HTR-8/SVneo (cell line): ENCODE data around the gene TRIM58.

ENCODE experiments used
- DNase-seq: peaks from one replicate; pipeline ENCODE4 v3.0.0; 2011; ENCODE audit warnings: low spot score, mixed read lengths; ENCODE audit not compliant: insufficient read length
- FAIRE-seq: peaks from 2 replicates; lab custom pipeline; 2011; peaks lifted over from hg19 to GRCh38; lab: Jason Lieb, UNC

Gene TRIM58, protein sequence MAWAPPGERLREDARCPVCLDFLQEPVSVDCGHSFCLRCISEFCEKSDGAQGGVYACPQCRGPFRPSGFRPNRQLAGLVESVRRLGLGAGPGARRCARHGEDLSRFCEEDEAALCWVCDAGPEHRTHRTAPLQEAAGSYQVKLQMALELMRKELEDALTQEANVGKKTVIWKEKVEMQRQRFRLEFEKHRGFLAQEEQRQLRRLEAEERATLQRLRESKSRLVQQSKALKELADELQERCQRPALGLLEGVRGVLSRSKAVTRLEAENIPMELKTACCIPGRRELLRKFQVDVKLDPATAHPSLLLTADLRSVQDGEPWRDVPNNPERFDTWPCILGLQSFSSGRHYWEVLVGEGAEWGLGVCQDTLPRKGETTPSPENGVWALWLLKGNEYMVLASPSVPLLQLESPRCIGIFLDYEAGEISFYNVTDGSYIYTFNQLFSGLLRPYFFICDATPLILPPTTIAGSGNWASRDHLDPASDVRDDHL

DNA sequence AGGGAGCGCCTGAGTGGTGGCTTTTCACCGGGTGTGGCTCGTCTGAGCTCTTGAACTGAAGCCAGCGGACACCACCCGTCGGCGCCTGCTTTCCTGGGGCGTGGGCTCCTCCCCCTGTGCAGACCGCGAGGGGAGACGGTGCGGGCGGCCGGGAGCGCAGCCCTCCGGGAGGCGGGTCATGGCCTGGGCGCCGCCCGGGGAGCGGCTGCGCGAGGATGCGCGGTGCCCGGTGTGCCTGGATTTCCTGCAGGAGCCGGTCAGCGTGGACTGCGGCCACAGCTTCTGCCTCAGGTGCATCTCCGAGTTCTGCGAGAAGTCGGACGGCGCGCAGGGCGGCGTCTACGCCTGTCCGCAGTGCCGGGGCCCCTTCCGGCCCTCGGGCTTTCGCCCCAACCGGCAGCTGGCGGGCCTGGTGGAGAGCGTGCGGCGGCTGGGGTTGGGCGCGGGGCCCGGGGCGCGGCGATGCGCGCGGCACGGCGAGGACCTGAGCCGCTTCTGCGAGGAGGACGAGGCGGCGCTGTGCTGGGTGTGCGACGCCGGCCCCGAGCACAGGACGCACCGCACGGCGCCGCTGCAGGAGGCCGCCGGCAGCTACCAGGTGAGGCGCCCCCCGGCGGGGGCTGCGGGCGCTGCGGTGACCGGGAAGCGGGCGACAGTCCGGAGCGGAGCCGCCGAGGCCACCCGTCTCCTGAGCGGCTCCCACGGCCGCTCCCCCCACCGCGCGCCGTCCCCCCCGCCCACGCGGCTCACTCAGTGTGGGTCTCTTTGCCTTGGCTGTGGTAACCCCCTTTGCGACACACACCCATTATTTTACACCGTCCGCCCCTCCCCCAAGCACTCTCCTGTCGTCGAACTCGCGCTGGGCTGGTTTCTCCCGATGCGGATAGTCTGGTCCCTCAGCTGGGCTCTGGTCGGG lies at the start of gene TRIM58:
TRIM58 (plus strand) TSS at position 119 of the 916 bp plus-strand sequence; CDS start at position 179, 60 bp downstream.
- DNase-seq (no peak), FAIRE-seq (no peak)

DNA sequence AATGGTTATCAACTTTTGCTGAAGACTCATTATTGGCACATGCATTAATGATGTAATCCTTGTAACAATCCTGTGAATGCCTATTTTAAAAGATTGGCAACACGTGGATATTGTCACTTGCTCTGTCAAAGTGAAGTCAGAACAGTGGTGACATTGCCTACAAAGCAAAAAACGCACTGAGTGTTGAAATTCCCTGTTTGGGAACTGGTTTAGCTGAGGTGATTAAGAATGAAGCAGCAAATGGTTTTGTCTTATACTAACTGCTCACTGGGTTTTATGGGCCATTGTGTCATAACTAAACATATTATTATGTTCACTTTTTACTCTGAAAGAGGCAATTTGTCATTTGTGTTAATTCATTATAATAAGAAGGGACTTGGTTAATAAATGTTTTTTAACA lies 44.4 kb upstream of the TRIM58 start:
- no peak for FAIRE-seq

DNA sequence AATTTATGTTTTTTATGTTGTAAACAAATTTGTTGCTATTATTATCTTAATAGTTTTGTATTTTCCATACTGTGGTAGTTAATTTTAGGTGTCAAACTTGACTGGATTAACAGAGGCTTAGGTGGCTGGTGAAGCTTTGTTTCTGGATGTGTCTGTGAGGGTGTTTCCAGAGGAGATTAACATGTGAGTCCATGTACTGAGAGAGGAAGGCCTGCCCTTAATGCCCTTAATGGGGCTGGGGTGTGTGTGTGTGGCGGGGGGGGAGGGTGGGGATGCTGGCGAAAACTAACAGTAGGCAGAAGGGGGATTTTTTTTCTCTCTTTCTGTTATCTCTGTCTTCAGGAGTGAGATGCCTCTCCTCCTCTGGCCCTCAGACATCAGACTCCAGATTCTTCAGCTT lies 34.9 kb upstream of the TRIM58 start:
- DNase-seq (no peak), FAIRE-seq (no peak)

More for the DNA sequence above, 44.4 kb upstream of the TRIM58 start:
- DNase-seq = no peak

DNA sequence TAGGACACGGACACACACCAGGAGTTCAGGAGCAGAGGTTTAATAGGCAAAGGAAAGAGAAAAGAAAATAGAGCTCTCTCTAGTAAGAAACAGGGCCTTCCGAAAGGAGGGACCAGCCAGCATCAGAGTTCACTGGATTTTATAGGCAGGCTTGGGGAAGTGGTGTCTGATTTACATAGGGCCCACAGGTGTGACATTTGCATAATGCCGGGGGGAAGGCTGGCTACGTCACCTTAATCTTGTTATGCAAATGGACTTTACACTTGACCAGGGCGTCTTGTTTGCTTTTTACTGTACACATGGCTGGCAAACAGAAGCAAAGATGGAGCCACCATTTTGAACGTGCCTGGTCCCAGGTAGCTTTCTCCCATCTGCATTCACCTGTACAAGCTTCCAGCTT lies 33.0 kb upstream of the TRIM58 start, which contains the start of gene OR14A16:
OR14A16 (minus strand) TSS at position 97 of the 400 bp plus-strand sequence. CDS start 8,390 bp downstream, outside the sequence.
- no peak for DNase-seq
- FAIRE-seq = no peak

DNA sequence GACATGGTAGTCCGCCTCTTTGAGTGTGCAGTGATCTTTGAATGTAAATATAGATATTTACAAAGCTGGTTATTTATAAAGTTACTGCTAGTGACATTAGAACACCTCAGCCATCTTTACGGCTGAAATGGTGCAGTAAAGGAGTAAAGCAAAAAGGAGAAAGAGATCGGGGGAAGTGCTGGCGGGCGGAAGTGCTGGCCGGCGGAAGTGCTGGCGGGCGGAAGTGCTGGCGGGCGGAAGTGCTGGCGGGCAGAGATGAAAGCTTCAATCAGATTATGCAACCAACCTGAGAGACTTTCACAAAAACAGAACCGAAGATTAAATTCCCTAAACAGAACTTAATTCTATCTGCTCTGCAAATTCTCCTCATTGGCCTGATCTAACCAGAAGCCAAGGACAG lies 31.6 kb upstream of the TRIM58 start:
- DNase-seq (no peak), FAIRE-seq (no peak)

DNA sequence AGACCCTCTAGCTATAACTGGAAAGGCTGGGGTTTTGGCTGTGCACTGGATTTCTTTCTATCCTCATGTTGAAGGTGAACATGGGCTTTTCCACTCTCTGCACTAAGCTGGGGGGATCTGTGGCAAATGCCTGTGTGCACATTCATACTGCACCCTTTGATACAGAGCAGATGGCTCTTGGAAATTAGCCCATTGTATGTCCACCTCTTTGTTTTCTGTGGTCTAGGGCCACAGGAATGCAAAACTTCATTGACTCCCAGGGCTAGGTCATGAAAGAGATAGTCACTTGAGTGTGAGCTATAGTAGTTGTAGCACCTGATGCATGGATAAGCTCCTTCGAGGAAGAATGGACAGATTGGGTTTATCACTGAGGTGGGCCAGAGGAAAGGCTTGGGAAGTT lies 27.3 kb upstream of the TRIM58 start:
- FAIRE-seq = no peak
- no peak for DNase-seq

DNA sequence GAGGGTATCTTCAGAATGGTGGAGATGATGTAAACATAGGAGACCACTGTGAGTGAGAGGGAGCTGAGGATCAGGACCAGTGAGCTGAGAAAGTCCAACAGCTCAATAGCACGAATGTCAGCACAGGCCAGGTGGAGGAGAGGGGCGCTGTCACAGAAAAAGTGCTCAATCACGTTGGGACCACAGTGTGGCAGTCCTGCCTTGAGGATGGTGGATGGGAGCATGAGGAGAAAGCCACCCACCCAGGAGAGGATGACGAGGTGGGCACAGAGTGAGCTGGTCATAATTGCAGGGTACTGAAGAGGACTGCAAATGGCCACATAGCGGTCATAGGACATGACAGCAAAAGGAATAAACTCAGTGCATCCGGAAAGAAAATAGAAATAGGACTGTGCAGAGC lies 23.4 kb upstream of the TRIM58 start:
- no peak for FAIRE-seq
- DNase-seq = no peak

DNA sequence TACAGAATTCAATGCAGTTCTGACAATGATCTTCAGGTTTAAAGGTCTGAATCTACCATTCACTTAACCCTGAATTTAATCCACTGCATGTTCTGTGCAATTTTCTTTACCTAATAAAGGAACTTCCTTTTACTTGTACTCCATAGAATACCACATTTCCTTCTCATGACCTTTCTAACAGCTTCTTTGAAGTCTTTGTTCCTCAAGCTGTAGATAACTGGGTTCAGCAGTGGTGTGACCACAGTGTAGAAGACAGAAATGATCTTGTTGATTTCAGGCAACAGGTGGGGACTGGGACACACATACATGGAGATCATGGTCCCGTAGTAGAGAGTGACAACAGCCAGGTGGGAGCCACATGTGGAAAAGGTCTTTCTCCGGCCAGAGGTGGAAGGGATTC lies 16.2 kb upstream of the TRIM58 start:
- FAIRE-seq (no peak), DNase-seq (no peak)

DNA sequence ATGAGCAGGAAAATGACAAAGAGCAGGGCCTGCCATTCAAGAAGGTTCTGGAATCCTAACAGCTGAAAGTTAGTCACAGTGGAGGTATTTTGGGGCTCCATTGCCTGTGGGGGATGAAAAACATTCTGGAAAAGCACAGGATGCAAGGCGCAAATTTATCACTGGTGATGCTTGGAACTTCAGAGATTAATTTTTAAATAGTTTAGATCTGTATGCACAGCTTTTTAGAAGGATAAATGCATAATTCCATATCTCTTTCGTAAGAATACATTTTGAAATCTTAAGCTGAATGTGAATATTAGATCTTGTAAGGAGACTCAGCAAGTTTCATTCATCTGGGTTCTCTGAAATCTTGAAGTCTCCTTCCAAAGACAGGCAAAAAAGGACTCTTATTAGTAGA lies 15.2 kb upstream of the TRIM58 start, which contains the start of gene OR11L1:
OR11L1 (minus strand) TSS at position 101 of the 400 bp plus-strand sequence; CDS start at position 101, 0 bp downstream.
- FAIRE-seq = no peak

DNA sequence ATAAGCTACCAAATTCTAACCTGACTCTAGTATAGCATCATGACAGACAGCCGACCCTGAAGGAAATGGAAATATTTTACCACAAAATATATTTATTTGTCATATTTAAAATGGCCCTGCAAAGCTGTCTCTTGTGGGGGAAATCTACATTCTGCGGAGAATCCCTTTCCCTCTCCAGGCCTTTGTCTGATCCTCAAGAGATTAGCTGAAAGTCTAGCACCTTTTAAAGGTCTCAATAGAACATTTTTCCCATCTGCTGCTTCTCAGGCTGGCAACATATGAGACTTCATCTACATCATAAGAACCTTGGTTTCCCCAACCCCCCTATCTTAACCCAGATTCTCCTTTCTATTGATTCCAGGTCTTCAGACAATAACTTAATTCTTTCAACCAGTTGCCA lies 13.6 kb upstream of the TRIM58 start:
- FAIRE-seq (no peak), DNase-seq (no peak)

More for the DNA sequence above, 15.2 kb upstream of the TRIM58 start, which contains the start of gene OR11L1:
- DNase-seq = no peak

DNA sequence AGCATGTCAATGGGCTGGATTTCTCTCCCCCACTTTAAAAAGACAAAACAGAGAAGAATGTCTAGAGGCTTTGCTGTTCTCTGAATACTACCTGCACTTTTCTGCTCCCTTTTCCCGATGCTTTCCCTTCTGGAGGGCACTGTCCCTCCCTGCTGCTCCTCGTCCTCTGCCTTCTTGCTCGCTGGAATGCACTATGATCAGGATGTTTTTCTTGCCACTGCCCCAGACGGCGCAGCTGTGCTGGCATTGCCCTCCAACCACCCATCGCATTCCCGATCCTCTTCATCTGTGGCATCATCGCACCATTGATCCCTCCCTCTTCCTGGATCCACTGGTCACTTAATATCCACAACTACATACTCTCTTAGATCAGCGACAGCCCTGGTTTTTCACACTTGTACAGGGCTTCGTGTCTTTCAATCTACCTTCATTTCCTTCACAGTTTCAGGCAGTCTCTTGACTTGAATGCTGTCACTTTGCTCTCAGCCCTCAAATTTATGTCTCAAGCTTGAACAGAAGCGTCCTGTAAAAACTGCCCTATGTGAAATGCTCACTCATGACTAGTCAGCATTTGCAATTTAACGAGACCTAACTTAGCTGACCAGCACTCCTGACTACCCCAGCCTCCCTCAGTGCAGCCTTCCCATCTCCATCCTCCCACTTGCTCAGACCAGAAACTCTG lies 11.8 kb upstream of the TRIM58 start:
- DNase-seq = no peak
- no peak for FAIRE-seq

DNA sequence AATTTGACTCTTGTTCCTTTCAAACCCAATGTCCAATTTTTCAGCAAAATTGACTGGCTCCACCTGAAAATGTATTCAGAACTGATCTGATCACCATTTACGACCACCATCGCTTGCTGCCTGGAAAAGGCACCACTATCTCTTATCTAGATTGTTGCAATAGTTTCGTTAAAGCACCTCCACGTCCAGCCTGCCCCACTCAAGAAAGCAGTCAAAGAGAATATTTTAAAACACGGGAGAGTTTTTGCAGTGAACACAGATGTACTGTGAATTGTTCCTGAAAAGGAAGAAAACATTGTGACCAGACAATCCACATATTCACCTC lies 11.3 kb upstream of the TRIM58 start:
- FAIRE-seq = no peak
- DNase-seq = no peak

DNA sequence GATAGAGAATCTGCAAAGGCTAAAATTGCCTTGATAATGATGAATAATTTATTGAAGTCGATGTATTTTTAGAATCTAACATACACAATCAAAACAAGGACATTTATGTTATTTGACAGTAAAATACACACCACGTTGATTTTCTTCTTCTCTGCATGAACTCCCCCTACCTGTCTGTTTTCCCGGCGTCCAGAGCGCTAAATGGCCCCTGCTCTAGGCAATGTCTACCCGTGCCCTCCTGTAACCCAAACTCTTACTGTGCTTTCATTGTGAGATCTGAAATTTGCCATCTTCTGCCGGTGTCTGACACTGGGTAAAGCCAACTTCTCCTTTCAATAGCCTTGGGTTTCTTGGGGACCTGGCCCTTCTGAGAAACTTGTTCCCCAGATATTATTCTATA lies 8.6 kb upstream of the TRIM58 start:
- FAIRE-seq (no peak), DNase-seq (no peak)

DNA sequence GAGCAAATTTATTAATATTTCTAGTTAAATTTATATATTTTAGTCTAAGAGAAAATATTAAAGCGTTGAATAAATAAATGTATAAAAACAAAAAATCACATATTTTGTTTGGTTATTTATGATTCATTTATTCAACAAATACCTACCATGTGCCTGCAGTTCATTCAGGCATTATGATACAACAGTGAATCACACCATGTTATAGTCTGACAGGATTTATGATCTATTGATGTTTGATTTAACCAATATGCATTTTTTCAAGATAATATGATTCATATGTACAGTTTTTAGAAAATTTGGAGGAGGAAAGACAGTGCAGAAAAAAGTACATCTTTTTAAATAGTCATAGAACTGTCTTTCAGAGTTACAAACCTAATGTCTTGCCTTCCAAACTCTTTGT lies 7.4 kb upstream of the TRIM58 start:
- FAIRE-seq (no peak), DNase-seq (peak; percentile 45)

DNA sequence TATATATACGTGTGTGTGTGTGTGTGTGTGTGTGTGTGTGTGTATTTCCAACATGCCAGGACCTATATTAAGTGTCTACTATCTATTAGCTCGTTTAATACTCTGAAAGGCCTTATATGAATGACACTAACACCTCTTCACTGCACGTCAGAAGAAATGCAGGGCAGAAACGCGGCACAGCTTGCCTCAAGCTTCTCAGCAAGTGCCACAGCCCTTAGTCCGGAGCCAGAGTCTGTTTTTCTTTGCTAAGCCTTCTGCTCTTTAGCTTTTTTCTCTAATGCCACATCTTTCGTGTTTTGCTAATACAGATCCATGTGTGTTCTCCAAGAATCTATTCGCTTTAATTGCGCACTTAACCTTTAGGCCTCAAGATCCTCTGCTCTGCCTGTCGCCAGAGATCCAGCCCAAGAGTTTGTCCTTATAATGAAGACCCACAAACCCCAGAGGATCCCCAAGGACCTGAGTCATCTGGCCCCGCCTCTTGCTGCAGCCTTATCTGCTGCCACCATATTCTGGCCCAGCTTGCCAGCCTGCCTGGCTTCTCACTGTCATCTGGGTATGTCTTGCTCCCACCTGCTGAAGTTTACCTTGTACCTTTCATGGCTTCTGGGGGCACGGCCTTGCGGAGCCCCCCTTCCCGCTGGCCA lies 2.0 kb upstream of the TRIM58 start:
- DNase-seq = no peak
- FAIRE-seq = no peak

DNA sequence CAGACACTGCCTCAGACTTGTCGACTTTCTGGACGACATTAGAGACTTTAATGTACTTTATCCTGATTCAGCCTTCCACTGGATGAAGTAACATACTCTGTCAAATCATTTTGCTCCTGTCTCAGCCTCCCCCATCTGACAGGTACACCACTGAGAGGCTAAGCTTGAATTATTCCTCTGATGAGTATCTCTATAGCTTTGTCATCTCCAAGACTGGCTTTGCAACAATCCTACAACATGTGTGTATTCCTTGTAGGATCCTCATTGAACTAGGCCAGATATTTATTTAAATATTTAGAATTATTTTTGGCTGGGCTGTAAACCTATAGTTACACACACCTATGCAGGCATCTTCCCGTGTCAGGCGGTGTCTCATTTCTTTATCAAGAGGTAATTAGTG lies 1.1 kb upstream of the TRIM58 start:
- DNase-seq = no peak
- FAIRE-seq = no peak

DNA sequence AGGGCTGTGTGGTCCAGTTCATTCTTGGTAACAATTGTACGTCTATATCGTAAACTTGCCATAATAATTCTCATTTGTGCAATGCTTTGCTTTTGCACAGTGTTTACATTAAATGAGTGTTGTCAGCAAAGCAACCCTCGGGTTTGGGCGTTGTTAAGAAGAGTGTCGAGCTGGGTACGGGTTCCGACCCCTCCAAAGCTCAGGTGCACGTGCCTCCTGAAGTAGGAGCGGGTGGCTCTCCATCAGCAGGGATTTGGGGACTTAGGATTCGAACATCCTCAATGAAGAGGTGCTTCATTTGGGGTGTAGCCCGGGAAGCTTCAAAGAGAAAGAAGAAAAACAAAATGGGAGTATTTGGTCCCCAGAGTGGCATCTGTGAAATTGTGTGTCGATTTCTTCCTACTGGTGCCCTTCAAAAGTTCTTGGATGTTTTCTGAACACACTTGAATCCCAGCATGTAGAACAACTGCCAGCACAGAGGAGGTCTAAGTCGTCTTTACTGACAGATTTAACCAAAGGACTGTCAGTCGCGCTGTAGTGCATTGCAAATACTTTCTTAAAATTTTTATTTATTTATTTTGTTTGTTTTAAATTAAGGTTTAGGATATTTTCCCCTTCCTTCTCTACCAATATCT lies 1.1 kb downstream of the TRIM58 start:
- DNase-seq (no peak), FAIRE-seq (no peak)

DNA sequence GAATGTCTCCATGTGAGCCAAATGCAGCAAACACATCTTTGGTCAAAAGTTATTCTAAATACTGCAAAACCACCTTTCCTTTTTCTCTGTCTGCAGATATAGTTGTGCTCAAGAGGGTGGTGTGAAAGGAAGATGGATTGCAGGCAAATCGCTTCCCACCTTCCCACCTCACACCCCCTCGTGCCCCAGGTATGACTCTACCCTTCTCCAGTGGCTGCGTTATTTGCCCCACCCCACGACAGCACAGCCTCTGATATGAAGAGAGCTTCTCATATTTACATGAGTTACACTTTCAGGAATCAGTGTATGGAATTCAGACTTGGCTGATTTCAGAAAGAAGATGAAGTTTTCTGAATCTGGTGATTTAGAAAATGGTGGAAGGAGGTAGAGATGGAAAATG lies 5.8 kb downstream of the TRIM58 start:
- DNase-seq (no peak), FAIRE-seq (no peak)

DNA sequence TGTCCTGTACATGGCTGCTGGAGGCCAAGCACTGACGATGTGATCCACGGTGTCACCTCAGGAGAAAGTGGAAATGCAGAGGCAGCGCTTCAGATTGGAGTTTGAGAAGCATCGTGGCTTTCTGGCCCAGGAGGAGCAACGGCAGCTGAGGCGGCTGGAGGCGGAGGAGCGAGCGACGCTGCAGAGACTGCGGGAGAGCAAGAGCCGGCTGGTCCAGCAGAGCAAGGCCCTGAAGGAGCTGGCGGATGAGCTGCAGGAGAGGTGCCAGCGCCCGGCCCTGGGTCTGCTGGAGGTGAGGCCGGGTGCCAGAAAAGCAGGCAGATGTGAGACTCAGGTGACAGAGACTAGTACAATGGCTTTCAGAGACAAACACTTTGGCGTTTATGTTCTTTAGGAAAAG lies 7.7 kb downstream of the TRIM58 start:
- DNase-seq (no peak), FAIRE-seq (no peak)
